Left hindlimb (tissue), 1 donor: ENCODE measurements around the gene TEP1.
"Not testable (repeated sequence)": the region's sequence is repeated elsewhere in the genome, so short reads cannot be mapped to it uniquely, and the experiment has no call there.

Experiments used
- DNase-seq: peaks from one replicate; pipeline ENCODE4 v3.0.0-alpha.2; 2018

The TEP1 gene

DNA sequence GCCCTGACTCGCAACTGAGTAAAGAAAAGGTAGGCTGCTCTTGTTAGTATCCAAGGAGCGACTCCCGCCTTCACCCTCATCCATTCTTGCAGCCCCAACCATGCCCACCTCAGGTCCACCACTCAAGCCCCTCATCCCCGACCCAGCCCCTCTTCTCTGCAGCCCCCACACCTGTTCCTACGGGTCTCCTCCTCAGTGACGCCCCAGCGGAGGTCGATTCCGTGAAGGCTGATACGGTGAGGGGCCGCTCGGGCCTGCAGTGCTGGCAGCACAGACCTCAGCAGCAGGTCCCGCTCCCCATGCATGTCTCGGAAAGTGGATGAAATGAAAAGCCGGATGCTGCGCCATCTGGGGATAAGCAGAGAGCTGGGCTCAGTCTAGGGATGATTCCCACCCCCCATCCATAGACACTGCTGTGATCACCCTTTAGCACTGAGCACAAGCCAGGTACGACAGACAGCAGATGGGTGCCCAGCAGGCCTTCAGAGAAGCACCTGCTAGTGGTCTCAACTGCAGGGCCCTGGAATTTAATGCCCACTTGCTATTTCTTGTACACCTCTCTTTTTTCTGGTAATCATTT is 26.9 kb downstream of the TEP1 start:
- no peak for DNase-seq

DNA sequence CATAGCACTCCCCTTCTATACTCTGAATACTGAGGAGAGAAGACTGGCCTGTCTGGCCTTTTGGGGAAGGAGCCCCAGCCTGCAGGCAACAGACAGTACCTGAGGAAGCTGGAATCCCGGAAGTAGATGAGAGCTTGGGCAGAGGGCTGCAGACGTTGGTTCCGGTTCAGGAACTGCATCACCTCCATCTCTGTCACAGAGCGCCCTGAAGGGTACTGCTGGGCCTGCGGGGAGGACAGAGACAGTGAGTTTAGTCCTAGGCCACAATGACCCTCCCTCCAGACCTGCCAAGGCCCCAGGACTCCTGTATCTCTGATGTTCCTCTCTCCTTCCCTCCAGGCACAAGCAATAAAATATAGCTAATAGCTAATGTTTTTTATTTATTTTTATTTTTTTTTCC is 28.4 kb downstream of the TEP1 start:
- DNase-seq, result no peak

DNA sequence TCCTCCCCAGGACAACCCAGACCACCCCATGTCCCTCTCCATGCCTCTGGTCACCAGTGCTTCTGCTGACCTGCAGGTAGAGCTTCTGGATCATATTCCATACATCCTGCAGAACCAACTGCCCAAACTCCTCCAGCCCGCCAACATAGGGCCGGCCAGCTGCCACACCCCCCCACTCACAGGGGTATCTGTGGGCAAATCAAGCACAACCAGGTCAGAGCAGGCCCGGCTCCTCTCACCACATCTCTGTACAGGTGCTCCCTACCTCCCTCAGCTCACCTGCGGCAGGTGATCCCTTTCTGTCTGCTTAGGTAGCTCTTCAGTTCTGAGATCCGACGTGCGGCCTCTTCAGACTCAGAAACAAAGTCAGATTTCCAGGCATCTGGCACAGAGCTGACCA is 29.0 kb downstream of the TEP1 start:
- DNase-seq, result no peak

DNA sequence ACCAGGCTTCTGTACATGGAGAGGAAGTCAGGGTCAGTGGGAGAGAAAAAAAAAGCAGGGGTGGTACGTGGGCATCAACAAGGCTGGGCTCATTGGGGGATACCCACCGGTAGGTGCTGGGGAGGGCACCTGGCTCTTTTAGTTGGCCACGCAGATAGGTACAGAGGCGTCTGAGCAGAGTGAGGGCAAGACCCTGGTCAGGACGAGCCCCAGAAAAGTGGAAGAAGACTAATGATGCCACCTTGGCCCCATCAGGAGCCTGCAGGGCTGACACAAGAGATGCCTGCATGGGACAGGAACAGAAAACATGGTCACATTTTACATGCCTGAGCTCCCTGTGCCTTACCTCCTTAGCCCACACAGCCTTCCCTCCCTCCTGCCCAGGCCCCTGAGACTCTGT is 29.7 kb downstream of the TEP1 start:
- DNase-seq, result no peak

DNA sequence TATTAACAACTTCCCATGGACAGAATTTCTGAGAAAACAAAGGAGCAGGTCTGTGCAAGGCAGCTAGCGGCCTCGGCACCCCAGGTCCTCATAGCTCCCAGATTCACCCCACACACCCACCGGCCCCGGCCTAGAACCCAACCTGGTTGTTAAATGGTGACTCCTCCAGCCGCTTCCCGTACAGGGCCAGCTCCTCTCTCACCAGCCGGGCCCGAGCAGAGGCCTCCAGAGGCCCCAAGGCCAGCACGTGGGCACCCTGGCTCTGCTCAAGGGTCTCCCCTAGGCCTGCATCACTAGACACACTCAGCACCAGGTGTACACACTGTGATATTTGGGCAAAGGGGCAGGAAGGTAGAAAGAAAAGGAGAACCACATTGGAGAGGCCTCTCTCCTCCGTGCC is 30.3 kb downstream of the TEP1 start:
- DNase-seq, result no peak

DNA sequence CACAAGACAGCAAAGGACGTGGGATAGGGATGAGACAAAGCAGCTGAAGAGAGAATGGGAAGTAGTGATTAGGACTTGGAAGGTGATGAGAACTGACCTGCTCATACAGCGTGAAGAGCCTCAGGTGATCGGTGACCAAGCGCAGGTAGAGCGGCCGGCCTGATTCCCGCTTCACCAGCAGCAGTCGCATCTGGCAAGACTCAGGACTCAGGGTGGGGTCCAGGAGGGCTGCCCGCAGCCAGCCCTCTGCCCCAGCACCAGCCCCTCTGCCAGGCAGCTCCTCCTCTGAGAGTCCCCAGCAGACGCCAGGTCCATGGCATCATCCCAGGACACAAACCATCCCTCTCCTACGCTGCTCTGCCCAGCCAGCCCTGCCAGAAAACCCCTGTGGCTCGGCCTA is 30.8 kb downstream of the TEP1 start:
- DNase-seq, result no peak

DNA sequence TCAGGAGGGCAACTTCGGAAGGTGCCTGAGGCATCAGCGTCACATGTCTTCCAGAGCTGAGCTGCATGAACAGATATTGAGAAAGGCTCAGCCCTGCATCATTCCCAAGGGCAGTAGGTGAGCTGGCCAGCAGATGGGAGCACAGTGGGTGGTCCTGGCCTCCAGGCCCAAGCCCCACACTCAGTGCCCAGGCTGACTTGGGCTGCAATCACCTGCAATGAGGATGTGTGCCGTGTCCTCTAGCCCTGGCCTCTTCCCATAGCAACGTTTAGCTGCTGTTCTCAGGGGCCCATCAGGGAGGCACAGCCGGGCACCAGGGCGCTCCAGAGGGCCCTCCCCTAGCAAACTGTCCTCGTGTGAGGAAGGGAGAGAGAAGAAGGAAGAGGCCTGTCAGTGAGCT is 32.0 kb downstream of the TEP1 start:
- DNase-seq, result no peak

DNA sequence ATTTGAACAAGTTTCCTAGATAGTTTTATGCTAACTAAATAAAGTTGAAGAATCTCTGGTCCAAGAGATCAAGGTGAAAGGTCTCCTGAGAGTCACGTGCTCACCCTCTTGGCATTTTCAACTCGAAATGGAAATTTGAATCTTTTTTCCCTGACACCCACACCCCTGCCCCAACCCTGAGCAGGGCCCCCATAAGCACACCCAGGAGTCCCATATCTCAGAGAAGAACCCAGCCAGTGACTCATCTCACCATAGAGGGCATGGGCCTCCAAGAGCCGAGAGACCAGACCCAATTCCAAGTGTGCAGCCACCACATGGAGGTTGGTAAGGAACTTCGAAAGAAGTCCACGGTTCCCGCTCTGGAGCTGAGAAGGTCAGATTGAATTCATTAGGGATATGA is 32.6 kb downstream of the TEP1 start:
- no peak for DNase-seq

DNA sequence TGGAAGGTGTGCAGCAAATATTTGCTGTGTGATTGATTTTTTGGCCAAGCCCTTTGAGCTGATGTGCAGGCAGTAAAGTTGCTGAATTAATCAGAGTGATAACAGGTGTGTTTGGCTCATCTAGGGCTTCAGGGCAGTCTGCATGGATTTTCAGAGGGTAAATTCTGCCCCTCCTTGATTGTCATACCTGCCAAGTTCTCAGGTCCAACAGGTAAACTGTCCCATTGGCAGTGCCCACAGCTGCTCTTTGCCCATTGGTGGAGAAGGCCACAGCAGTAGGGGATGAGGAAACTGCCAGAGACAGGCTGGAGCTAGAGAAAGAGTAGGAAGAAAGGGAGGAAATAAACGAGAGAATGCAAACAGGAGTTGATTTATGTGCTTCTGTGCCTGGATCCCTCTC is 33.6 kb downstream of the TEP1 start:
- no peak for DNase-seq

DNA sequence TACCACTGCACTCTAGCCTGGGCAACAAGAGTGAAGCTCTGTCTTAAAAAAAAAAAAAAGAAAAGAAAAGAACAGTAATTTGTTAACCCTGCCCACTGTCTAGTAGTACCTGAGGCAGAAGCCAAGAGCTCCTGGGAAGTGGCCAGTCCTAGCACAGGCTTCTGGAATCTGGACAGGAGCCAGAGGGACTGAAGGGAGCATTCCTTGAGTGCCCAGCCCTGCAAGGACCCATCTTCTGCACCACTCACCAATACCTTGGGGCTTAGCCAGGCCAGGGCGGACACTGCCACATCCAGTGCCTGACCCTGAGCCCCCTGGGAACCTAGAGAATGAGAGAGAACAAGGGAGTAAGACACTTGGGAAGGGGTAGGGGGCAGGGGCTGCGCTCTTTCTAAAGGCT is 36.1 kb downstream of the TEP1 start:
- DNase-seq, result no peak

DNA sequence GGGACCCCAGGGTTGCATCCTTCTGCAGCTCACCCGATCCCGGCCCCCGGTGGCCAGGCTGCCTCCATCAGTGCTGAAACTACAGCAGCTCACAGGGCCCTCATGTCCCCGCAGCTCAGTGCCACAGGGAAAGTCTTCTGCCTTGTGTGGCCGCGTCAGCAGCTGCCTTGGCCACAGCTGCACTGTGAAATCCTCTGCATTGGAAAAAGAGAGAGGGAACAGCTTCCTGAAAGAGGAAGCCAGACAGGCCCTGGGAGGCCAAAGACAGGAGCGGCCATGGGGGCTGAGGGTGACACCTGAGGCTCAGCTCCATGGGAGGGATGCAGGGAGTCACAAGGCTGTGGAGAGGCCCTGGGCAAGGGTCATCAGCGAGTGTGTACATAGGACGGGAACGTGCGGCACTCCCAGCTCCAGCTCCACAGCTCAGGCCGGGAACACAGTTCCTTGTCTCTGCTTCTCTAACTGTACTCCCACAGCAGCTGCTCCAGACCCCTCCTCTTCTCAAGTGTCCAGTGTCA is 37.2 kb downstream of the TEP1 start:
- DNase-seq, result no peak

DNA sequence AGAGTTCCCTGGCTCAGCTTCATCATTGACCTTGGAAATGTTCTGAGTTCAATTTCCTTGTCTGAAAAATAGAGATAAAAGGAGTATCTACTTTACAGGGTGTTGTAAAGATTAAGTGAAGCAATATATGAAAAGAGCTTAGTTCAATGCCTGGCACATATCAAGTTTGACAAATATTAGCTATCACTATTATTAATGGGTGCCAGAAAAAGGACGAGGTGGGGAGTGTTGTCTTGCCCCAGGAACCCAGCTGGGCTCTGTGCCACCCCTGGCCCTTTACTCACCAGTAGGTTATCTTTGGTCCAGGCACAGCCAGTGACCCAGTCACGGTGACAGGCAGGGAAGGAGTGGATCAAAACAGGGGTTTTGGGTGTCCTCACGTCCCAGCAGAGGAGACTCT is 37.8 kb downstream of the TEP1 start:
- DNase-seq, result no peak

DNA sequence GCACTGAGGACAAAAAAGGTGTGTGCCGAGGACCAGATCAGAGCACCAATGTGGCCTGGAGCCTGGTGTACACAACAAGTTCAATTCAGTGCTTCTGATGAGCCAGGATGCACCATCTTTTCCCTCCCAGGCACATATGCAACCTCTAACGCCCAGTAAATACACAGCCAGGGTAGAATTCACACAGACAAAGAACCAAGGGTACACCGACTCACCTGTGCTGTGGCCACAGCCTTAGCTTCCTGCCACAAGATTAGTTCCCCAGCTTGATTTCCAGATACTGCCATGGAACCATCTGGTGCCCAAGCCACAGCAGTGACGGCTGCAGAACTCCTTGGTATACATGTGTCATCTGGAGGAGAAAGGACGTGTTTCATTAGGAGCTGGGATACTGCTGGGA is 40.5 kb downstream of the TEP1 start:
- no peak for DNase-seq

DNA sequence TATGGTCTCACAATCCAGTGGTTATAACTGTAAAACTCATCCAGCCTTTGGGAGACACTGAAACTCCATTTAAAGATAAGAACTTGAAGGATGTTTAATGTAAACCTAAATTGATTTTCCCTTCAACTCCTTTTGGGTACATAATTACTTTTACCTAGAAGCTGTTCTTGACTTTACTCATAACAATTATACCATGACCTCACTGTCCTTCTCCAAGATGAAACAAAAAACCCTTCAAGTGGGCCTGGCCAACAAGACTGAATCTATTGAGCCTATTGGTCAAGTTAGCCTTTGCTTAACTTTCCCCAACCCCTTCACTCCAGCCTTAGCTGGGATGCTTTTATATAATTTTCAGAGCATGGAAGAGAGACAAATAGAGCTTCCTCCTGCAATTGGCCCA is 47.4 kb downstream of the TEP1 start:
- DNase-seq, result no peak

DNA sequence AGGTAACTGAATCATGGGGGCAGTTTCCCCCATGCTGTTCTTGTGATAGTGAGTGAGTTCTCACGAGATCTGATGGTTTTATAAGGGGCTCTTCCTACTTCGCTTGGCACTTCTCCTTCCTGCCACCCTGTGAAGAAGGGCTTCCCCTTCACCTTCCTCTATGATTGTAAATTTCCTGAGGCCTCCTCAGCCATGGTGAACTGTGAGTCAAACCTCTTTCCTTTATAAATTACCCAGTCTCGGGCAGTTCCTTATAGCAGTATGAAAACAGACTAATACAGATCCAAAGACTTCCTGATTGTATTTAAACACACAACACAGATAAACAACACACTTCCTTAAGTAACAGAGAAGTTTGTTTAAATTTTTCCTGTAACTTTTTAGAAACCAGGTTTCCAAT is 54.8 kb downstream of the TEP1 start:
- DNase-seq, result not testable (repeated sequence)

DNA sequence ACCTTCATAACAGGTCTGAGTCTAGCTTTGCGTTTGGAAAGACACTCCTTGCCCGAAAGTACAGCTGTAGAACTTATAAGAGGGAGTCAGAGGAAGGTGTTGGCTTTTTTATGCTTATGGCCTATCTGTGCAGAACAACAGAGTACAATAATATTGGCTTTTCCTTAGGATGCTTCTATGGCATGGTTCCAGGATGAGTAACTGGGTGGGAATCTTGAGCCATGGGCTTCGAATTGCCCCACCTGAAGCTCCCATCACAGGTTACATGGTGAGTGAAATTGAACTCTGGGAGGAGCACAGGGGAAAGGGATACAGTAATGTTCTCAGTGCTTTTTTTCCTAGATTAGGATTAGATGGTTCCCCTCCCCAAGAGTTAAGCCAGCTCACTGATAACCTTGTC is 56.9 kb downstream of the TEP1 start:
- DNase-seq, result no peak

DNA sequence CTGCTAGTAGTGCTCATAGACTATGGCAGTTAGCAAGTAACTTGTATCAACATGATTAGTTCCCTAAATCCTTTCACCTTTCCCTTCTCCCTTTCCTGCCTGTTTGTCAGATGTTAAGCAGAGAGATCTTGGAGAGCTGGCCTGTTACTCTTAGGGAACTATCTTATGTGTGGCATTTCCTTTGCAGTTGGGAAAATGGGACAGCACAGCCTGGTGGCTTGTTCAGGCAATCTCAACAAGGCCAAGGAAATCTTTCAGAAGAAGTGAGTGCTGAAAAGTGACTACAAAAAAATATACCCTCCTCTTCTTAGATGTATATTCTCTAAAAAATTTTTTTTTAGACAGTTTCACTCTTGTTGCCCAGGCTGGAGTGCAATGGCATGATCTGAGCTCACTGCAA is 62.4 kb downstream of the TEP1 start:
- DNase-seq, result no peak

DNA sequence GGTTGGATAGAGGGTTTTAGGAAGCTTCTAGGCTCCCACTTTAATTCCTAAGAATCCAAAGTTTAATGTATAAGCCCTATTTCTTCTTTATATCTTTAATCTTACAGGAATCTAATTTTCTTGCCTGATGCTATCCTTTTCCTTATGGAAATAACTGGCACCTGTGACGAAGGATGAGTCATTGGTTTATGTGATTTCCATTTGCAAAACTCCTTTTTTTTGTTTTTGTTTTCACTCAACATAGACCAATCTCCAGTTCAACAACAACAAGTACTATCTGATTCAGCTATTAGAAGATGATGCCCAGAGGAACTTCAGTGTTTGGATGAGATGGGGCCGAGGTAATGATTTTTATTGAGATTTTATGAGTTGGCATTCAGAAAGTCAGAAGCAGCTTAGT is 63.0 kb downstream of the TEP1 start:
- no peak for DNase-seq

DNA sequence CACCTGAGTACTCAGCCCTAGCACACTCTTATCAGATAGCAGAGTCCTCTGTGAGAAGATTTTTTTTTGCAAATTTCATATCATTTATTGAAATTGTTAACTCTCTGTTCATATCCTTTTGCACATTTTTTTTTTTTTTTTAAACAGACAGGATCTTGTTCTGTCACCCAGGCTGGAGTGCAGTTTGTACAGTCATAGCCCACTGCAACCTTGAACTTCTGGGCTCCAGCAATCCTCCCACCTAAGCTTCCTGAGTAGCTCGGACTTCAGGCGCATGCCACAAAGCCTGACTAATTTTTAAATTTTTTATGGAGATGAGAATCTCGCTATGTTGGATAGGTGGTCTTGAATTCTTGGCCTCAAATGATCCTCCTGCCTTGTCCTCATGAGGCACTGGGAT is 65.6 kb downstream of the TEP1 start:
- DNase-seq, result no peak

DNA sequence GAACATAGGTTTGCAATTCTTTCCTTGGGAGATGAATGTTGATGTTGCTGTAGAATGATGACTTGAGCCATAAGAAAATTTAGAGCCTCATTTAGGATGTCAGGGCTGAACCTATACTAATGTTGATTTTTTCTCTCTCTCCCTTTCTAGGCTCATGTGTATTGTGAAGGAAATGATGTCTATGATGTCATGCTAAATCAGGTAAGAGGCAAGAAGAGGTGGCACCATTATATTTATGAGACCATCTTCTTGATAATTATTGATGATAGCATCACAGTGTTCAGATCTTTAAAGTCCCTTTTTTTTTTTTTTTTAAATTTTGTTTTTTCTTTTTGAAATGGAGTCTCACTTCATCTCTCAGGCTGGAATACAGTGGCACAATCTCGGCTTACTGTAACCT is 66.6 kb downstream of the TEP1 start:
- DNase-seq, result no peak

DNA sequence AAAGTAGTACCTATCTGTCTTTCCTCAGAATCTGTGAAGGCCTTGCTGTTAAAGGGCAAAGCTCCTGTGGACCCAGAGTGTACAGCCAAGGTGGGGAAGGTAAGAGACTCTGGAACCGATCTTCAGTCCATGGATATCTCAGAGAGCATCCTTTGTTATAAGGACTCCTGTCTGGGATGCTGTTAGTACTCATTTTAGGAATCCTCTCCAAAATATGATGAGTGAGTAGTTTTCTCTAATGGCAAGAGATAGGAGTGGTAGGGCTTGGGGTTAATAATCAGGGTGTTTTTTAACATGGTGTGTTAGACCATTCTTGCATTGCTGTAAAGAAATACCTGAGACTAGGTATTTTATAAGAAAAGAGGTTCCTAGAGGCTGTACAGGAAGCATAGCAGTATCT is 67.9 kb downstream of the TEP1 start:
- DNase-seq, result no peak

DNA sequence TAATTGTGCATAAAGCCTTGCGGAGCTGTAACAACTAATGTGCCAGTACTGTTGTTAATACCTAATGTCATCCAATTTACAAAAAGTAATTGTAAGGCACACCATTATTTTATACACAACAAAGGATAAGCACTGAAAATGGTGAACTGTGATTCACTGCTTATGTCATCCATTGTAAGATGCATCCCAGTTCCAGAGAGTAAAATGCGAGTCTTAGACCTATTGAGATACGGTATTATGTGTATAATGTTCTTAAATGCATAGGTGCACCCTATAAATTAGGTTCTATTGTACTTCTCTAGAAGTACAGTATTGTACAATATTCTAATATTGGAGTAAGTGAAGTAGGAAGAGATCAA is 69.5 kb downstream of the TEP1 start:
- DNase-seq, result no peak

DNA sequence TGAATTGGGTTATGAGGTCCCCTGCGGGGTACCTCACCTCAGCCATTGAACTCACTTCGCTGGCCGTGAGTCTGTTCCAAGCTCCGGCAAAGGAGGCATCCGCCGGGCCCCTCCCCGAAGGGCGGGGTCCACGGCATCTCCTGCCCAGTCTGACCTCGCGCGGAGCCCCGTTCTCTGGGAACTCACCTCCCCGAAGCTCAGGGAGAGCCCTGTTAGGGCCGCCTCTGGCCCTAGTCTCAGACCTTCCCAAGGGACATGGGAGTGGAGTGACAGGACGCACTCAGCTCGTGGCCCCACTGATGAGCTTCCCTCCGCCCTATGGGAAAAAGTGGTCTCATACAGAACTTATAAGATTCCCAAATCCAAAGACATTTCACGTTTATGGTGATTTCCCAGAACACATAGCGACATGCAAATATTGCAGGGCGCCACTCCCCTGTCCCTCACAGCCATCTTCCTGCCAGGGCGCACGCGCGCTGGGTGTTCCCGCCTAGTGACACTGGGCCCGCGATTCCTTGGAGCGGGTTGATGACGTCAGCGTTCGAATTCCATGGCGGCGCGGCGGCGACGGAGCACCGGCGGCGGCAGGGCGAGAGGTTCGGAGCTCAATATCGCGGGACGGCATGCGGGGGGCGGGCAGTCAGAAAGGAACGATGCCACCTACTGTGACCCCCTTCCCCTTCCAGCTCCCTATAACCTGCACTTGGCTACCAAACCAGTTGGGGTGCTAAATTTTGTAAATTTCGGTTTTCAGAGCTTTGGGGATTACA is 70.0 kb downstream of the TEP1 start, which contains the start of gene PARP2:
Gene PARP2, plus strand, starts transcription at position 544 of the 770 bp plus-strand sequence. Its CDS starts 7 bp downstream, at position 551.
- peak; percentile 98 for DNase-seq

DNA sequence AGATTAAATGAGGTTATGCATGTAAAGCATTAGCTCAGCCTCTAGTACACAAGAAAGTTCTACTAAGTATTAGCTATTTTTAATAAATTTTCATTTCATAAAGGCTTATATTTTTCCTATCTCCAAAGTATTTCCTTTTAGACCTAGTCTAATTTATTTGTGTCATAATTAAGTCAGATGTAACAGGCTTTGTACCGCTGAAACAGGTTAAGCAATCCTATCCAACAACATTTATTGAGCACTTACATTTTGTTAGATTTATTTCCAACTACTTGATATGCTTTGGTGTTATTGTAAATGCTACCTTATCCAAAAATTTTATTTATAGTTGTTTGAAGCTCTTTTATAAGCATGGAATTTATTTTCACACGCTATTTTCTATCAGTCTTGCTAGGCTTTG is 71.7 kb downstream of the TEP1 start:
- DNase-seq, result no peak

DNA sequence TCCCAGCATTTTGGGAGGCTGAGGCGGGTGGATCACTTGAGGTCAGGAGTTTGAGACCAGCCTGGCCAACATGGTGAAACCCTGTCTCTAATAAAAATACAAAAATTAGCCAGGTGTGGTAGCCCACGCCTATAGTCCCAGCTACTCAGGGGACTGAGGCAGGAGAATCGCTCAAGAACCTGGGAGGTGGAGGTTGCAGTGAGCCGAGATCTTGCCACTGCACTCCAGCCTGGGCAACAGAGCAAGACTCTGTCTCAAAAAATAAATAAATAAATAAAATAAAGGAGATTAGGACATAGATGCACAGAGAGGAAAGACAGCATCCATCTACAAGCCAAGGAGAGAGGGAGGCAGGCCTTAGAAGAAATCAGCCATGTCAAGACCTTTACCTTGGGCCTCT is 72.3 kb downstream of the TEP1 start:
- not testable (repeated sequence) for DNase-seq
